Activated CD4-positive, alpha-beta T cell treated with anti-CD3 and anti-CD28 coated beads for 24 hours (primary cell): Measurements from ENCODE around the gene MEIOB.
"Not testable (repeated sequence)": the region's sequence is repeated elsewhere in the genome, so short reads cannot be mapped to it uniquely, and the experiment has no call there.

ENCODE experiments used
- DNase-seq, 2 donors: peaks; one replicate each; pipeline ENCODE4 v3.0.0-alpha.2; 2020; ENCODE audit warnings: low read depth in 2 of 2

MEIOB gene

GRCh38 chr16:1815461-1815860 is 56.5 kb downstream of the MEIOB start:
- no peak for DNase-seq

- DNase-seq = peak; percentile 15 to 44
Measured at GRCh38 chr16:1812732-1813163, 59.2 kb downstream of the MEIOB start.

- no peak for DNase-seq
Measured at GRCh38 chr16:1810536-1810935, 61.4 kb downstream of the MEIOB start.

- DNase-seq = no peak
Measured at GRCh38 chr16:1810106-1810505, 61.9 kb downstream of the MEIOB start.

GRCh38 chr16:1809281-1809801 is 62.6 kb downstream of the MEIOB start:
- no peak for DNase-seq

GRCh38 chr16:1808691-1809090 is 63.3 kb downstream of the MEIOB start:
- DNase-seq = no peak

- no peak for DNase-seq
Measured at GRCh38 chr16:1807626-1808025, 64.3 kb downstream of the MEIOB start.

- no peak for DNase-seq
Measured at GRCh38 chr16:1800701-1801100, 71.3 kb downstream of the MEIOB start.

- not testable (repeated sequence) for DNase-seq
Measured at GRCh38 chr16:1799263-1799662, 72.7 kb downstream of the MEIOB start.

GRCh38 chr16:1794908-1795666 is 76.9 kb downstream of the MEIOB start:
- DNase-seq = no peak

- no peak for DNase-seq
Measured at GRCh38 chr16:1794221-1794871, 77.6 kb downstream of the MEIOB start.

GRCh38 chr16:1793578-1794220 is 78.3 kb downstream of the MEIOB start, which contains the start of gene IGFALS:
Gene IGFALS (minus strand): TSS chr16:1793705. CDS start chr16:1793652, 53 bp downstream.
- DNase-seq = no peak

GRCh38 chr16:1792836-1793577 is 79.0 kb downstream of the MEIOB start:
- no peak for DNase-seq

- DNase-seq = no peak
Measured at GRCh38 chr16:1791943-1792812, 79.8 kb downstream of the MEIOB start.

- DNase-seq = no peak
Measured at GRCh38 chr16:1791256-1791942, 80.6 kb downstream of the MEIOB start.

- no peak for DNase-seq
Measured at GRCh38 chr16:1790611-1791255, 81.2 kb downstream of the MEIOB start.

- no peak for DNase-seq
Measured at GRCh38 chr16:1790261-1790610, 81.7 kb downstream of the MEIOB start.

- DNase-seq = no peak
Measured at GRCh38 chr16:1789643-1790045, 82.3 kb downstream of the MEIOB start.

GRCh38 chr16:1788708-1789100 is 83.3 kb downstream of the MEIOB start:
- no peak for DNase-seq
